Activated naive CD4-positive, alpha-beta T cell treated with Interleukin-2 at 50 U/mL for 16 hours (primary cell): Measurements from ENCODE around the gene CADPS.

Experiments
- DNase-seq: peaks from one replicate; pipeline ENCODE4 v3.0.0-alpha.2; 2020

CADPS gene

DNA sequence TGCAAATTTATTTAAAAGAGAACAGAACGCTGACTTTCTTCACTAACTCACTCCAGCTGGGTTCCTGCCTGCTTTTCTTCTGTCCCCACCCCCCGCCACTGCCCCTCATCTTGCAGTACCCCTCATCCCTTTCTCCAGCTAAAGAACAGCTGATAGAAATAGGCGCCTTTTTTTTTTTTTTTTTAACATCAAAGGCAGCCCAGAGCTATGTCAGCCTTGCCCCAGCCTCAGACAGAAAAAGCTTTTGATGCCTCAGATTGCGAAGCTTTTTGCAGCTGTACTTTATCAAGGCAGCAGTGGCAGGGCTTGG lies 1.8 kb downstream of the CADPS start:
- no peak for DNase-seq

DNA sequence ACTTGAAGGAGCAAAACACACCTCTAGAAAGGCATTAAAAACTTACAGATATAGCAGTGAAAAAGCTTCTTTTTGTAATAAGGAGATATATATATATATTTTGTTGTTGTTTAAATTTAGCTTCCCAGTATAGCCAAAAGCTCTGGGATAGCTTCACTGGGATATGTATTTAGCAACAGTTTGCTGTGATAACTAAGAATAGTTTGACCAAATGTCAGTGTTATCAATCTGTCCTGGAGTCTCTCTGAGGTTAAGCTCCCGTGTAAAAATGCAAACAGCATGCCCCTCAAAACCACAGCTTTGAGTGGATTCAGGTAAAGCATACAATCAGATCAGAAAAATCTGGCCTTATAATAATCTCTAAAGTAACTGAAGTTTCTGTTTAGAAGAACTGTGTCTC lies 2.9 kb downstream of the CADPS start:
- DNase-seq, result no peak

DNA sequence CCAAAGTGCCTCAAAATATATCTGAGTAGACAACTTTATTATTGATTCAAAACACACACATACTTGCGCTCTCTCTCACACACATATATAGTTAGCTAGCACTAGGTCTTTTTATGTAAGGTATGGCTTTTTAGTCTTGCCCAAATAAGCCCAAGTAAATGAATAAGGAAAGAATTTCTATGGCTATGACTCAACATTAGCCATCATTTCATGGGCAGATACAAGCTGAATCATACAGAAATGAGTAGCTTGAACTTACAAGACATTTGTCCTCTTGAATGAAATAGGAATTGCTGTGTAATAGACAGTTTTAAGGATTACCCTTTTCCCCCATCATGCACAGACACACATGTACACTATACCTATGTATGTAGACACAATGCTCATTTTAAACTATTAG lies 4.9 kb downstream of the CADPS start:
- DNase-seq, result no peak

DNA sequence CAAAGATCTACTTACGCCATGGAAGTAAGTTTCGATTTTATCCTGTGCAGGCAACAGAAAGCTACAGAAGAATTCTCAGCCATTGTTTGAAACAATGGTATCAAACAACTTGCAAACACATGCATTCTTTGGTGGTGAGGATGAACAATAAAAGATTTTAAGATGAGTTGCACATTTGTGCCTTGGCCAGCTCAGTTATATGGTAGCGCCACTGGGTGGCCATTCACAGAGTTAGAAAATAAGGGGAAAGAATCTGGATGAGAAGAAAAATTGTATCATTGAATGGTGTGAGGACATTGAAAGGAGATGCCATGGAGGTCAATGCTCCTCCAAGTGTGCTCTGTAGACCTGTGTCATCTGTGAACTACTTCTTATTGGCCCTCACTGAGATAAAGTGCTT lies 11.6 kb downstream of the CADPS start:
- DNase-seq, result no peak

DNA sequence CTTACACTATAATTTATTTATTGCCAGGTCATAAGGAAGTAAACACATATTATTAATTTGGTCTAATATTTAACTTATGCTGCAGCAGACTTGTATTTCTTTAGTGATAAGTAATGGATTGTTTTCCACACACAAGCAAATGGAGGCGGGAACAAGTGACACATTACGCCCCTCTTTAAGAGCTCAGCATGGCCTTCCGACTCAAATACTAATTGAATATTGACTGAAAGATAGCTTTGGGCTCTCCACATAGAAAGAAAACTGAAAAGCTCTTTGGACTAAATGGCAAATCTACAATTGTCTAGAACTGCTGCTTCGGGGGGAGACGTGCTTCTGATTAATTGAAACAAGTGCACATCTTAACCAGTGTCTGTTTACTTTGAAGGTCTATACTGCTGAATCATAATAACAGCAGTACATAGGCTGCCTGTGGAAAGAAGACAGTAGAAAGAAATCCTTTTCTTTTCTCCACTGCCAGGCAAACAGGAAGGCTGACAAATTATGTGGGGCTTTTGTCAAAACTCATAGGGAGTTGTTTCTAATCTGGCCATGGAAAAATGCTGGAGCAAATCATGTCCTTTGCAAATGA lies 15.9 kb downstream of the CADPS start:
- DNase-seq, result no peak

DNA sequence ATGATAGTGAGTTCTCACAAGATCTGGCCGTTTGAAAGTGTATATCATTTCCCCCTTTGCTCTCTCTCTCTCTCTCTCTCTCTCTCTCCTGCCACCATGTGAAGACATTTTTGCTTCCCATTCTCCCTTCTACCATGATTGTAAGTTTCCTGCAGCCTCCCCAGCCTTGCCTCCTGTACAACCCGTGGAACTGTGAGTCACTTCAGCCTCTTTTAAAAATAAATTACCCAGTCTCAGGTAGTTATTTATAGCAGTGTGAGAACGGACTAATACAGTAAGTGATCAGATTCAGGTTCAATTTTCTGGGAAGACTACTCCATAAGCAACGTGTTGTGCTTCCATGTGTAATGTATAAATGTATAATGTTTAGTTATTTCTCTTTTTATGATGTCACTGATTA lies 29.2 kb downstream of the CADPS start:
- no peak for DNase-seq

DNA sequence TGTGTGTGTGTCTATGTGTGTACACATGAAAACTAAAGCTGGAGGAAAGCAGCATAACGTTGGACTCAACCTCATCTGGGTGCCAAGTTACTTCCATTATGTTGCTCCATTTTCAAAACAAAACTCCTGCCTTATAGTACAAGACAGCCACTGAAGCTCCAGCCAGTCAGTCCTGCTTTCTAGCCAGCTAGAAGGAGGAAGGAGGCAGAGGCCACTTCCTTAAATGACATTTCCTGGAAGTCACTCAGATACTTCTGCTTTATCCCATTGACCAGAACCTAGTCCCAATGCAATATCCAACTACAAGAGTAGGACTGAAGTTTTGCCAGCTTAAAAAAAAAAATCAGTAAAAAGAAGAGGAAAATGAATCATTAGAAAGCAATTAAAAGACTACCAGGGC lies 31.7 kb downstream of the CADPS start:
- no peak for DNase-seq

DNA sequence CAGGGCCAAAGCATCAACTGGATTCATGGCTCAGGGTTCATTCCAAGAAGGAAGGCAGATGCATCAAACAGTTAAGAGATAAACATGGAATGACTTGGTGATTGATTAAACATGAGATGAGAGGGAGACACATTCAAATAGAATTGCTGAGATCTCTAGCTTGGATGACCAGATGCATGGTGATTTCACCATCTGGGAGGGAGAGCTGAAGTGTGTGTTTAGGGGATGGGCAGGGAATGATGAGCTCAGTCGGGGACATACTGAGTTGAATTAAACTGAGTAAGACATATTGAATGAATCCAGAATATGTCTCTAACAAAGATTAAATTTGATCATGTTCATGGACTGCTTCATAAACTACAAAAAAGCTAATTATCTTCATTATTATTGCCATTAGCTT lies 35.5 kb downstream of the CADPS start:
- DNase-seq, result no peak

DNA sequence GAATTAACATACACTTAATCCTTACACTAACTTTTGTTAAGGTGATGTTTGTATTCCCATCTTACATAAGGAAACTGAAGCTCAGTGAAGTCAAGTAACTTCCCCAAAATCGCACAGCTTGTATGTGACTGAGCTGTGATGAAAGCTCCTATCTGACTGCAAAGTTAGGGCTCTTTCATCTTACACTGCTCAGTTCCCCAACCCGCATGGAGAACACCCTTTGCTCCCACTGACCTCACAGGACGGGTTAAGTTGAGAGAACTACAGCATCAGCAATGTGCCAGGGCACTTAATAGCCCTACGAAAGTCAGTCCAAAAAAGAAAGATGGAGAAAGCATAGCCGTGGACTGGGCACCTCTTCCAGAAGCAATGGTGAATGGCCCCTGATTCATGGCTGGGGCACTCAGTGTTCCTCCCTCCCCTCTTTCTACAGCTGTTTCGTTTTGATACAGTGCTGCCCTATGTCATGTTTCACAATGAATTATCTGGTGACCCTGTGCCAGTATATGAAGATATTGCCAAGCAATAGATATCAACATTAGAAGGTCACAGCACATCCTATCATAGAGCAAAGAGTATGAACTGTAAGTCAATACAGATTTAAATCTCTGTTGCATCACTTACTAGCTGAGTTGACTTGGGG lies 38.0 kb downstream of the CADPS start:
- DNase-seq, result no peak

DNA sequence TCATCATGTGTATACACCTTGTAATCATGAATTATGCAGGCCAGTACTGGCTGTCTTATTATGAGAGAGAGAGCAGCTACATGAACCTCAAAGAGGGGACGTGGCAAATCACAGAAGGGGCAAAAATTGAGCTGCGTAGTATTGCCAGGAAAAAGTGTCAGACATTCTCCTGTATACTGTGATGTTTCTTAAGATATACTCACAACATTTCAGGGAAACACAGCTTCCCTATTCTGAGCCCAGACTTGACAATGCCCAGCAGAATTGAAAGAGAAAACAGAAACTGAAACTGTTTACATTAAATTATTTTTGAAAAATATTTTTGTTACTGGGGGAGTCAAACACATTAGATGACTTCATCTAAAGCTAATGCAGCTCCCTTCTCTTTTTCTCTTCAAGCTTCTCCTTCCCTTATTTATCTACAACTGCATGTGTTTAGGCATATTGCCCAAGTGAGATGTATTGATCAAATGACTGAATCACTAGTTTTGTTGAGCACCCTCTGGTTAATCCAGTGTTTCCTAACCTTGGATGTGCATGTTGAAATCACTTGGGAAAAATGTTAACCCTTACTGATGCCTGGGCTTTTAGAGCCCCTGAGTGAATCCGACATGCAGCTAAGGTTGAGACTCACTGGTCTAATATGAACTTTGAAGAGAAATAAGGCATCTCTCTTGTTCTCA lies 39.5 kb downstream of the CADPS start:
- DNase-seq, result no peak

DNA sequence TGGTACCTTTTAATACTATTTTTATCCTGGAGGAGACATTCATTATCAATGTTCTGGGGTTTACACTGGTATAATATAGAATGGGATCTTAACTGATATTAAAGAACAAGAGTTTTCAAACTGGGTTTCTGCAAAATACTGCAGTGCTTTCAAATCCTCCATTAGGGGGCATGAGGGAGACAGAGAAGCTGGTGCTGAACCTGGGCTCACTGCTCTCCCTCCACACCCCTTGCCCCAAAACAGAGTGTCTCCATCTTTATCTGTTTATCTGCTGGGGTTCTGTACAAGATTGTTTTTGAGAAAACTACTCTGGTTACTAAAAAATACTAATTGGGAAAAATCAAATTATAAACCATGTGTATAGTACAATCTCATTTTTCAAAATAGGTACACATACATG lies 41.7 kb downstream of the CADPS start:
- DNase-seq, result no peak

DNA sequence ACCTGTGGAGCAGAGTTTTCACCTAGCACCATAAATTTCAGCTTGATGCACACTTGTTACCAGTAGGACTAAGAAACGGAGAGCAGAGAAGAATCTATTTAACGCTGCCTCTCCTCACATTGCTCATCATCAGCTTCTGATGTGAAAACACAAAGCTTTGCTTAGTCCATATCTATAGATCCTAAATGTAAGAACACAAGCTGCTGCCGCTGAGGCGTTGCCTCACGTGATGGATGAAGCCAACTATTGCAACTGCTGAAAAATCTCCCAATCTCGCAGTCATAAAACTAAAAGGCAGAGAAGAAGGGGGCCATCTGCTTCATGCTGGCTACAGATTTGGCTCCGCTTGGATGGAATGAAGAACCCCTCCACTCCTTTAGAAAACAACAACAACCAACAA lies 42.7 kb downstream of the CADPS start:
- DNase-seq, result no peak

DNA sequence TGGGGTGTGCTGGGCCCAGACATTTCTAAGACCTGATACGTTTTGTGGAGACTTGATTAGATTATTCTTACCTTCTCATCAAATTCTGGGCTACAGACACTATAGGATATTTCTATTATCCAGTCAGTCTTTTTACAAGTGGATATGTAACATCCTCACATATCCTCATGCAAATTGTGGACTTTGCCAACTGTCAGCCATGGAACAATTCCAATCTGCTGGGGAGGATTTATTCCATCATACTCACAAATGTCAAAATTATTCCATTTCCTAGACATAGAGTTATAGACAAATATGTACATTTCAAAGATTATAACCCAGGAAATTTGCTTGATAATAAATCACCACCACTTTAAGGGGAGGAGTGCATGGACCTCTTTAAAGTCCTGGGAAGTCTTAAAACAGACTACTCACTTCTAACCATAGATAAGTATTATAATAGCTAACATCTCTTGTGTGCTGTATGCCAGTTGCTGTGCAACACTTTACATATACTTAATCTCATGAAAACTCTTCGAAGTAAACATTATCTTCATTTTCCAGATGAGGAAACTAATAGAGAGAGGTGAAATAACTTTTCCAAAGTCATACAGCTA lies 44.4 kb downstream of the CADPS start:
- DNase-seq, result no peak

DNA sequence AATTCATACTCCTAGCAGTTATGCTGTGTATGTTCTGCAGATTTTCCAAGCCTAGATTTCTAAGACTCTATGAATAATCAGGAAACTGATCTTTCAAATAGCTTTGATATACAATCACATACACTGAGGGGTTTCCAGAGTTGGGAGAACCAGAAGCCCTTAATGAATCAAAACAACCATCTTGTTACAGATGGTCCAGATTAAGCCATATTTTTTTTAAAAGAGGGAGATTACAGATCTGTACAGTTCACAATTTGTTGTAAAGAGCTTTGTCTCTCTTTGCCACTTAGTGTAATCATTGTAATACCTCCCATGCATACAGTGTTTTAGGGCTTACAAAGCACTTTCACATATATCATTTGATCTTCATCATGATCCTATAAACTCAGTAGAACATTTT lies 47.7 kb downstream of the CADPS start:
- no peak for DNase-seq

DNA sequence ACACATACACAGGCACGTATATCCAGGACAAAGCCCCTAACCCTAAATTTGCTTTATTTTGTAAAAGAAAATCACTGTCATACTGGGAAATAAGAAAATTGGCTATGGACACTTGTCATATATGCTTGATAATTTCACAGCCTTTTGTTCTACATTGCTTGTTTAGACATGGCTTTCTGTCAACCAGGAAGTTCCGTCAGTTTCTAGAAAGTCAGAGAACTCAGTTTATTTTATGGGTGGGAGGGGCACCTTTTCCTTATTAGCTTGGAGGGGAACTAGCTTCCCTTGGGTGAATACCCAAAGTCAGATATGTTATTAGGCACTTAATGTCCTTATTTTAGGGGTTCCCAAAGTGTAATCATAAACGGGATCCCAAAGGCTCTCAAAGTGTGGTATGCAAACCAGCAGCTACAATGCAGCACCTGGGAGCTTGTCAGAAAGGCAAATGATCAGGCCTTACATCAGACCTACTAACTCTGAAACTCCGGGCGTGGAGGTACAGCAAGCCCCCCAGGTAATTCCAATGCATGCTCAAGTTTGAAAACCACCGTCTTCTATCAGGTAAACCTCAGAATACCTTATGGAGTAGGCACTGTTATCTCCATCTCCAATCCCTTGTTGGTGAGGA lies 50.1 kb downstream of the CADPS start:
- no peak for DNase-seq

DNA sequence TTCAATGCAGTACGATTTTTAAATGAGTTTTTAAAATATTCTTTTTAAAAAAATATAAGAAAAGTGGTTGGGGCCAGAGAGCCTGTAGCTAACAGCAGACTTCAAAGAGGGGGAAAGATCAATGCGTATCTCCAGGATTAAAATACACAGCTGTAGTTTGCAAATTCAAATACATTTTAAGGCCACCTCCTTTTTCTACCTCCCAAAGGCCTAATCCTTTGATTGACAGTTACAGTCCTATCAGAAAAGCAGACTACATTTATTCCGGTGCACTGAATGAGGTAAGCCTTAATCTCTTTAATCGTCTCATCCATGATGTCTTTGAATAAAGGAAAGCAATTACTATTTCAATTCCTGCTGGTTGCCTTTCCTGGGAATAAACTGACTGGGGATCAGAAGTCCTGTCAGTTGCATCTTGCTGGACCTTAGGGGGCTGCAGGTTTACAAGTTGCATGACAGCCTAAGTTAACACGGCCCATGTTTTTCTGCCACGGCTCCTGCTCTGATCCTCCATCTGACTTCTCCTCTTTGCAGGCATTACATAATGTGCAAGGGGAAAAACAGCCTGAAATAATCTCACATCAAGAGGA lies 51.7 kb downstream of the CADPS start:
- DNase-seq, result no peak

DNA sequence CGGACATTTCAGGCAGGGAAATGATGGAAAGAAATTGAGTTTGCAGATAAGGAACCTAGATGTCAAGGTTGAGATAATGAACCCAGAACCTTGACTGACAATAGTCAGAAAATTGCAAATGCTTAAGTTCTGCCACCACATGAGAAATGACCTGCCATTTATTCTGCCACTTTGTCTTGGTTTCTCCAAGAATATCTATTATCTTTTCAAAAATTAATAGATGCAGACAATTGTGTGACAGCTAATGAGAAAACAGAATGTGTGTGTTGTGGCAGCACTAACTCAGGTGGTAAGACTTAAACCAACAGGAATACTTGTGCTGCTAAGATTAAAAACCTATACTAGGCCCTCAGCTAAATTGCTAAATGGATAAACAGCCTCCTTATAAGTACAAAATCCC lies 52.3 kb downstream of the CADPS start:
- no peak for DNase-seq

DNA sequence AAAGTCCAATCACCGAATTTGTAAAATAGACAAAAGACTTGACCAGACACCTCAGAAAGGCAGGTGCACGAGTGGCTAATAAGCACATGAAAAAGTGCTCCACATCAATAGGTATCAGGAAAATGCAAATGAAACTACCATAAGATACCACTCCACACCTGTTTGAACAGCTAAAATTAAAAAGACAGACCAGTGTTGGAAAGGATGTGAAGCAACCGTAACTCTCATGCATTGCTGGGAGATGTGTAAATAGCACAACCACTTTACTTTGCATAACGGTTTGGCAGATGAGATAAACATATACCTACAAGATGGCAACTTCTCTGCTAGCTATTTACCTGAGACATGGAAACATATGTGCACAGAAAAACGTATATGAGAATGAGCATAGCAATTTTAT lies 56.9 kb downstream of the CADPS start:
- DNase-seq, result no peak

DNA sequence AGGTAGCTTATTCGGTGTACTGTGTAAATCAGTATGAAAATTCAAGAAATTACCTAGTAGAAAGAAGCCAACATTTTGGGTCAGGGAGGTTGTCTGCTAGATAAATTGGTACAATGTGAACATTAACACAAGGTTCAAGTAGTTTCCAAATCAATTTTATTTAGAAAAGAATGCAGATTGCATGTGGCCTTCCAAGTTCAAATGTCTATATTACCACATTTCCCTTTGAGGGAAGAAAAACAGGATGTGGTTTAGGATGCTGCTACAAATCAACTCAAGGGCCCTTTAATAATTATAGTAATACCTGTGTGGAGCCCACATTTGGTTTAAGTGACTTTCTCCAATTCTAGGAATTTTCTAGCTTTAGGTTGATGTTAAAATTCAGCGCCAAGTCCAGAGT lies 57.5 kb downstream of the CADPS start:
- no peak for DNase-seq

DNA sequence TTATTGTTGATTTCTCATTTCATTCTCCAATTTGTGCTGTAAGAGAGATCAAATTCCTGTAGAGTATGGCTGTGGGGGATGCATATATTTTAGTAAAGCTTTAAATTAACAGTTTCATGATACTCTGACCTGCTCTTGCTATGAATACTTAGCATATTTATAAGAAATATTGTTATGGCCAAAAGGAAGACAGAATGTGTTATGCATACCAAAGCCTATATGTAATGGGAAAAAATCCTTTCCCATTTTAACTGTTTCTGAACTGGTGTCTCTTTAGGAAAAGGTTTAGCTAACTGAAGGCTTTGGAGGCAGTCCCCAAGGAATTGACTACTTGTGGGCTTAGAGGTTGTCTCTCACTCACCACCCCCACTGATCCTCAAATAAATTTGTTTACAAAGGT lies 59.2 kb downstream of the CADPS start:
- DNase-seq, result no peak

DNA sequence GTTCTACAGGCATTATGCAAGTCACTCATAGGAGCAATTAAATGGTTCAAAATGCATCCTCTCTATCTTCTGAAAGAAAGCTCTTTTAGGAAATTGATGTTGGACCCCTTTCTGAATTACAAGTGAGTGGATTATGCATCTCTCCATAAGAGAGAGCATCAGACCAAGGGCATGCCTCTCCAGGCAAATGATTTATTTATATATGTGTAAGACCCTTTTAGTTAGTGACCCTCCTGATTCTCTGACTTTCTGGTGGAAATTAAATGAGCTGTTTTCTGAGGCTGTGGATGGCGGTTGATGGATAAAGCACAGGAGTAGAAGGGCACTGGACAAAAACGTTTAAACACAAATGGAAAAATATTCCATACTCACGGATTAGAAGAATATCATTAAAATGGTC lies 62.6 kb downstream of the CADPS start:
- DNase-seq, result no peak

DNA sequence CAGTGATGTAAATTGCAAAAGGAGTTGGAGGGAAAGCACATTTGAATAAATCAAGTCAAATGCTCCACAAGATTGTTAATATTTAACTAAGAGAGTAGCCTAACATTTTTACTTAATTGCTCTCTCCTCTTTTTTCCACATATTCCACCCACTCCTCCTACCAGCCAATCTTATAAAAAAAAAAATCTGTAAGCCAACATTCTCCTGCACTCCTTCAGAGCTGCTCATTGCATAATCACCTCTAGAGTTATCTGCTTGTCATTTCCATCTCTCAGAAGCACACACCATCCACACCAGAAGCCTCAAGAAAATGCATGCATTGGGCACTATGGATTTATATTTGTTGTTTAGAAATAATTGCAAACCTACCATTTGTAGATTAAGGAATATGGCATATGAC lies 64.1 kb downstream of the CADPS start:
- no peak for DNase-seq

DNA sequence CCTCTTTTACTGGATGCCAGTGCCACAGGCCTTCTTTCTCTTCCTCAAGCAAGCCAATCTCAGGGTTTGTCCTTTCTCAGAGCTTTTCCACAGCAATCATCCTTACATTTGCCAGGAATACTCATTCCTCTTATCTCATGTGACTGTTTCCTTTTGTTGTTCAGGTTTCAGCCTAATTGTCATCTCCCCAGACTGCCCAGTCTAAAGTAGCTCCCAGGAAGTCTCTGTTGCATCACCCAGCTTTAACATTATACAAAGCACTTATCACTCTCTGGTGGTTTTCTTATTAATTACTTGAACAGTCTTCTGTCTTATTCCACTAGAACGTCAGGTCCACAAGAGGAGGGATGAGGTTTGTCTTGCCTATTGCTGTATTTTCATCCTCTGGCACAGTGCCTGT lies 65.8 kb downstream of the CADPS start:
- DNase-seq, result no peak
